H1 (cell line): ENCODE results near the gene SPAG16.

Experiments used
- EP300 ChIP-seq, 2 experiments: IDR thresholded peaks; 1 replicate in 1 of 2; 2 replicates in 1 of 2; pipeline ENCODE4 v1.6.1; 2011 to 2012; ENCODE audit warnings: low read depth in 2 of 2, low read length in 2 of 2, mild to moderate bottlenecking in 2 of 2, borderline replicate concordance in 1 of 2, inconsistent platforms in 1 of 2, moderate library complexity in 1 of 2
- JUND ChIP-seq: IDR thresholded peaks from 2 replicates; pipeline ENCODE4 v1.6.1; 2011; ENCODE audit warnings: mild to moderate bottlenecking, improper control_type of control experiment, low read length

DNA sequence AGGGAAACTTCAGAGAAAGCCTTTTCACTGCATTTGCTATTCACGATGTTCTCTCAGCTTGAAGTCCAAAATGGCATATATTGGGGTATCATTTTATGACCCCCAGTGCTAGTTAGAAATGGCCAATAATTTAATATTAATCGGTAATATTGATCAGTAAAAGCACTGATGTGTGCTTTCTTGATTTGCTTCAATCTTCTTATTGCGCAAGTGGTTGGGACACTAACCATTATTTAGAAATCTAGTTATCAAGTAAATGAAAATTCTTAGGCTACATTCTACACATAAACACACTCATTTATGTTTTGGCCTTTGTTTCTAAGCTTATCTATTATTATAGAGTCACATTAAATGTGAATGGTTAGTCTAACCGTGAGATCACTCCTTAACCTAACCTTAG lies 1076.9 kb downstream of the SPAG16 start:
- TF ChIP-seq JUND (no peak), EP300 (IDR thresholded peaks at IDR 0.05; ENCODE audit: borderline replicate concordance in 1 of 2, low read depth in 2 of 2, low read length in 2 of 2) (no peak)
